ENCODE measurements around the gene BEGAIN. TPM values are rescaled to one million over a fixed set of nuclear protein-coding genes. Genes with fewer than 3 reads are reported as not detected.

Gene BEGAIN
- total RNA-seq, 1 donor from 2014 or later: 5.1 TPM

- TF ChIP-seq CTCF (IDR thresholded peaks at IDR 0.05; ENCODE audit: unreplicated experiment): no peak
Measured at GRCh38 chr14:100614803-100615202, 27.6 kb upstream of the BEGAIN start.

GRCh38 chr14:100612986-100613385 lies 25.8 kb upstream of the BEGAIN start:
- Mint-ChIP-seq H3K27ac (no peak overlapping the region), H3K4me1 (peaks cover 5% of the 10 kb centered on the region), H3K36me3 (no peaks in the 10 kb centered on the region), H3K4me3 (no peak overlapping the region), H3K27me3 (ENCODE audit: low read depth) (peaks cover 5% of the 10 kb centered on the region), H3K9me3 (no peaks in the 10 kb centered on the region)
- no peak for TF ChIP-seq CTCF (IDR thresholded peaks at IDR 0.05; ENCODE audit: unreplicated experiment)
- DNase-seq (ENCODE audit: low spot score in 2 of 2, unreplicated experiment in 2 of 2): no peak

More at GRCh38 chr14:100614803-100615202, 27.6 kb upstream of the BEGAIN start:
- Mint-ChIP-seq H3K4me3 (no peak overlapping the region), H3K27ac (no peak overlapping the region), H3K36me3 (no peaks in the 10 kb centered on the region), H3K9me3 (no peaks in the 10 kb centered on the region), H3K4me1 (peaks cover 5% of the 10 kb centered on the region), H3K27me3 (ENCODE audit: low read depth) (peaks cover 12% of the 10 kb centered on the region)
- no peak for DNase-seq (ENCODE audit: low spot score in 2 of 2, unreplicated experiment in 2 of 2)

- DNase-seq (ENCODE audit: low spot score in 2 of 2, unreplicated experiment in 2 of 2): no peak
- no peak for TF ChIP-seq CTCF (IDR thresholded peaks at IDR 0.05; ENCODE audit: unreplicated experiment)
- Mint-ChIP-seq H3K4me3 (no peak overlapping the region), H3K36me3 (no peaks in the 10 kb centered on the region), H3K27ac (no peak overlapping the region), H3K27me3 (ENCODE audit: low read depth) (peaks cover under 1% of the 10 kb centered on the region), H3K4me1 (no peaks in the 10 kb centered on the region), H3K9me3 (no peaks in the 10 kb centered on the region)
Measured at GRCh38 chr14:100611811-100612480, 24.7 kb upstream of the BEGAIN start.

GRCh38 chr14:100610511-100611217 lies 23.4 kb upstream of the BEGAIN start:
- Mint-ChIP-seq H3K27ac (no peak overlapping the region), H3K36me3 (no peaks in the 10 kb centered on the region), H3K9me3 (no peaks in the 10 kb centered on the region), H3K4me3 (no peak overlapping the region), H3K27me3 (ENCODE audit: low read depth) (no peaks in the 10 kb centered on the region), H3K4me1 (peaks cover 4% of the 10 kb centered on the region)
- TF ChIP-seq CTCF (IDR thresholded peaks at IDR 0.05; ENCODE audit: unreplicated experiment): no peak
- DNase-seq (ENCODE audit: low spot score in 2 of 2, unreplicated experiment in 2 of 2): no peak

- H3K4me3 Mint-ChIP-seq: no peak overlapping the region
- peaks cover 4% of the 10 kb centered on the region for H3K4me1 Mint-ChIP-seq
- no peak for TF ChIP-seq CTCF (IDR thresholded peaks at IDR 0.05; ENCODE audit: unreplicated experiment)
- DNase-seq (ENCODE audit: low spot score in 2 of 2, unreplicated experiment in 2 of 2): no peak
- no peaks in the 10 kb centered on the region for H3K27me3 Mint-ChIP-seq (ENCODE audit: low read depth)
- H3K27ac Mint-ChIP-seq: no peak overlapping the region
- no peaks in the 10 kb centered on the region for H3K9me3 Mint-ChIP-seq
- no peaks in the 10 kb centered on the region for H3K36me3 Mint-ChIP-seq
Measured at GRCh38 chr14:100609941-100610391, 22.7 kb upstream of the BEGAIN start.
